GM12864 (cell line): Measurements from ENCODE around the gene GULP1.
"Not testable (repeated sequence)": the region's sequence is repeated elsewhere in the genome, so short reads cannot be mapped to it uniquely, and the experiment has no call there.

Experiments
- DNase-seq: peaks from one replicate; pipeline ENCODE4 v3.0.0-alpha.2; 2011; ENCODE audit warnings: low read depth
- H3K4me3 ChIP-seq: 2 replicates; pipeline ENCODE4 v1.5.1; 2011; ENCODE audit warnings: mild to moderate bottlenecking, low read depth, low read length, control low read depth
- CTCF ChIP-seq: IDR thresholded peaks from 2 replicates; pipeline ENCODE4 v1.5.1; 2011; ENCODE audit warnings: low read depth, mild to moderate bottlenecking, moderate library complexity, low read length, control low read depth, inconsistent platforms; ENCODE audit errors: missing control alignments

The GULP1 gene

GRCh38 chr2:188601391-188601790 lies 309.7 kb downstream of the GULP1 start:
- no peak for DNase-seq
- H3K4me3 ChIP-seq = no peak overlapping the region
- no peak for TF ChIP-seq CTCF

- no peak for DNase-seq
- TF ChIP-seq CTCF = no peak
- no peak overlapping the region for H3K4me3 ChIP-seq
Observed at GRCh38 chr2:188601927-188602326, 310.3 kb downstream of the GULP1 start.

GRCh38 chr2:188604579-188604978 lies 312.9 kb downstream of the GULP1 start:
- no peak for TF ChIP-seq CTCF
- DNase-seq = no peak
- no peak overlapping the region for H3K4me3 ChIP-seq

- not testable (repeated sequence) for H3K4me3 ChIP-seq, DNase-seq
Observed at GRCh38 chr2:188605609-188606584, 314.2 kb downstream of the GULP1 start.

- not testable (repeated sequence) for H3K4me3 ChIP-seq, DNase-seq
Observed at GRCh38 chr2:188606596-188606995, 314.9 kb downstream of the GULP1 start.

- DNase-seq = no peak
- no peak for TF ChIP-seq CTCF
- no peak overlapping the region for H3K4me3 ChIP-seq
Observed at GRCh38 chr2:188607501-188607900, 315.8 kb downstream of the GULP1 start.

GRCh38 chr2:188609321-188610049 lies 317.8 kb downstream of the GULP1 start:
- H3K4me3 ChIP-seq = no peak overlapping the region
- DNase-seq = no peak
- no peak for TF ChIP-seq CTCF
